Fibroblast of the aortic adventitia (primary cell): ENCODE measurements around the gene BCL7C. TPM values are rescaled to one million over a fixed set of nuclear protein-coding genes. Genes with fewer than 3 reads are reported as not detected.

ENCODE experiments used
- DNase-seq: peaks from one replicate; pipeline ENCODE4 v3.0.0-alpha.2; 2010; ENCODE audit warnings: low read depth
- H3K4me3 ChIP-seq: 2 replicates; pipeline ENCODE4 v1.5.1; 2011; ENCODE audit warnings: low read depth, mild to moderate bottlenecking, control low read depth, low read length, moderate library complexity
- CTCF ChIP-seq: IDR thresholded peaks from 2 replicates; pipeline ENCODE4 v1.5.1; 2011; ENCODE audit warnings: mild to moderate bottlenecking, low read length, control low read depth, inconsistent platforms; ENCODE audit not compliant: insufficient read depth
- total RNA-seq: library from RNA; depleted of rRNA; stranded (reverse); fragments of >200 nt; gene quantifications from 2 replicates; pipeline ENCODE4 v1.2.3, GENCODE V29; 2012; ENCODE audit warnings: low replicate concordance

The BCL7C gene
- total RNA-seq, 1 donor = 45.5 TPM

GRCh38 chr16:30925995-30926811, 32.3 kb upstream of the BCL7C start:
- TF ChIP-seq CTCF = no peak
- H3K4me3 ChIP-seq = no peak overlapping the region
- DNase-seq = no peak

GRCh38 chr16:30925632-30925987, 31.7 kb upstream of the BCL7C start:
- DNase-seq = no peak
- no peak for TF ChIP-seq CTCF
- no peak overlapping the region for H3K4me3 ChIP-seq

GRCh38 chr16:30924913-30925631, 31.2 kb upstream of the BCL7C start:
- H3K4me3 ChIP-seq = peak overlapping the region; percentile 78
- peak; percentile 9 for DNase-seq
- no peak for TF ChIP-seq CTCF

GRCh38 chr16:30924076-30924912, 30.4 kb upstream of the BCL7C start:
- no peak for TF ChIP-seq CTCF
- DNase-seq = no peak
- peak overlapping the region; percentile 78 for H3K4me3 ChIP-seq

- H3K4me3 ChIP-seq = peak within 1 kb of the TSS; percentile 96
- no peak for TF ChIP-seq CTCF
- no peak for DNase-seq
Measured at GRCh38 chr16:30923554-30924075, 29.7 kb upstream of the BCL7C start, which contains the start of gene FBXL19. Gene FBXL19 (plus strand): TSS chr16:30923572. CDS start chr16:30925755, 2,183 bp downstream.

GRCh38 chr16:30922960-30923535, 29.2 kb upstream of the BCL7C start:
- no peak for TF ChIP-seq CTCF
- DNase-seq = peak; percentile 100
- H3K4me3 ChIP-seq = peak overlapping the region; percentile 96
